HepG2 (cell line): ENCODE measurements around the gene KIF7. TPM values are rescaled to one million over a fixed set of nuclear protein-coding genes. Genes with fewer than 3 reads are reported as not detected.
A peak's percentile ranks its signal among the peaks of the same experiment; 100 is the strongest.

Experiments
- ARNTL ChIP-seq: sonication (generic); formaldehyde crosslinking; IDR thresholded peaks from 2 replicates; pipeline ENCODE4 v1.4.0; 2020; ENCODE audit warnings: mild to moderate bottlenecking, missing genetic modification reagents
- BORCS8-MEF2B ChIP-seq: sonication (generic); formaldehyde crosslinking; IDR thresholded peaks from 2 replicates; pipeline ENCODE4 v1.8.0; 2022; ENCODE audit warnings: mild to moderate bottlenecking, missing genetic modification reagents
- CHCHD3 ChIP-seq: sonication (generic); formaldehyde crosslinking; IDR thresholded peaks from 2 replicates; pipeline ENCODE4 v1.8.0; 2022; ENCODE audit warnings: mild to moderate bottlenecking, missing genetic modification reagents, moderate library complexity
- DMAP1 ChIP-seq: IDR thresholded peaks from 2 replicates; pipeline ENCODE4 v1.6.1; 2016
- ELF3 ChIP-seq: IDR thresholded peaks from 2 replicates; pipeline ENCODE4 v1.6.1; 2016; ENCODE audit warnings: missing genetic modification reagents, missing compliant biosample characterization
- KDM1A ChIP-seq: IDR thresholded peaks from 2 replicates; pipeline ENCODE4 v1.6.1; 2016; ENCODE audit warnings: missing compliant biosample characterization
- KDM2A ChIP-seq: sonication (generic); formaldehyde crosslinking; IDR thresholded peaks from 2 replicates; pipeline ENCODE4 v1.4.0; 2020; ENCODE audit warnings: low read depth, missing genetic modification reagents, borderline replicate concordance
- MEIS1 ChIP-seq: sonication (generic); formaldehyde crosslinking; IDR thresholded peaks from 2 replicates; pipeline ENCODE4 v1.9.0; 2021; ENCODE audit warnings: mild to moderate bottlenecking, missing genetic modification reagents, moderate library complexity, borderline replicate concordance
- NFKB2 ChIP-seq: sonication (generic); formaldehyde crosslinking; IDR thresholded peaks from 2 replicates; pipeline ENCODE4 v1.4.0; 2020; ENCODE audit warnings: missing genetic modification reagents, borderline replicate concordance
- NR2C2 ChIP-seq: sonication (generic); formaldehyde crosslinking; IDR thresholded peaks from 2 replicates; pipeline ENCODE4 v1.4.0; 2020; ENCODE audit warnings: missing genetic modification reagents, mild to moderate bottlenecking, moderate library complexity, borderline replicate concordance
- PAX8 ChIP-seq: sonication (generic); formaldehyde crosslinking; IDR thresholded peaks from 2 replicates; pipeline ENCODE4 v1.8.0; 2022; ENCODE audit warnings: mild to moderate bottlenecking, missing genetic modification reagents, borderline replicate concordance
- PCBP1 ChIP-seq: fragments of 200-400 bp; formaldehyde crosslinking; IDR thresholded peaks from 2 replicates; pipeline ENCODE4 v1.6.1; 2017; ENCODE audit warnings: mild to moderate bottlenecking, low read depth, low read length, borderline replicate concordance
- POLR2AphosphoS5 ChIP-seq: IDR thresholded peaks from 2 replicates; pipeline ENCODE4 v1.6.1; 2012; ENCODE audit warnings: low read depth, low read length
- POLR2G ChIP-seq: fragments of 200-400 bp; formaldehyde crosslinking; IDR thresholded peaks from 2 replicates; pipeline ENCODE4 v1.6.1; 2018; ENCODE audit warnings: mild to moderate bottlenecking, low read depth, low read length, moderate library complexity
- YEATS2 ChIP-seq: sonication (generic); formaldehyde crosslinking; IDR thresholded peaks from 2 replicates; pipeline ENCODE4 v1.4.0; 2020; ENCODE audit warnings: missing genetic modification reagents, borderline replicate concordance
- ZBTB40 ChIP-seq, 2 experiments: fragments of 450-650 bp in 1 of 2; sonication (generic) in 1 of 2; formaldehyde crosslinking in 1 of 2; IDR thresholded peaks; 2 replicates each; pipeline versions ENCODE4 v1.6.1 to v1.8.0; 2016 to 2022; ENCODE audit warnings: antibody characterized with exemption in 1 of 2, mild to moderate bottlenecking in 1 of 2, missing genetic modification reagents in 1 of 2
- ZBTB7A ChIP-seq: sonication (generic); formaldehyde crosslinking; IDR thresholded peaks from 2 replicates; pipeline ENCODE4 v1.8.0; 2022; ENCODE audit warnings: mild to moderate bottlenecking, missing genetic modification reagents
- ZNF30 ChIP-seq: sonication (generic); formaldehyde crosslinking; IDR thresholded peaks from 2 replicates; pipeline ENCODE4 v1.5.0; 2020; ENCODE audit warnings: mild to moderate bottlenecking, missing genetic modification reagents
- ZNF564 ChIP-seq: sonication (generic); formaldehyde crosslinking; IDR thresholded peaks from 2 replicates; pipeline ENCODE4 v1.8.1; 2023; ENCODE audit warnings: mild to moderate bottlenecking, missing genetic modification reagents
- ZNF652 ChIP-seq: IDR thresholded peaks from 2 replicates; pipeline ENCODE4 v1.6.1; 2016; ENCODE audit warnings: low read depth, borderline replicate concordance
- ZNF709 ChIP-seq: sonication (generic); formaldehyde crosslinking; IDR thresholded peaks from 2 replicates; pipeline ENCODE4 v1.5.0; 2020; ENCODE audit warnings: mild to moderate bottlenecking, missing genetic modification reagents
- polyA plus RNA-seq, 8 experiments: library from polyadenylated mRNA; depleted of rRNA in 3 of 8; stranded (reverse) in 7 of 8; unstranded in 1 of 8; fragments of >200 nt; fragmentation: Illumina TruSeq in 4 of 8; extraction: Trizol in 4 of 8; gene quantifications; 2 replicates each; pipeline versions ENCODE4 v1.2.1 to v1.2.3, GENCODE V29; 2011 to 2016; ENCODE audit warnings: low read depth in 4 of 8, missing spikeins in 1 of 8, mixed read lengths in 1 of 8; ENCODE audit not compliant: insufficient read depth in 1 of 8
- total RNA-seq, 5 experiments: library from RNA; depleted of rRNA; stranded (reverse); fragments of >200 nt; fragmentation: Illumina TruSeq; extraction: Trizol; gene quantifications; 2 replicates each; pipeline ENCODE4 v1.2.3, GENCODE V29; 2016; ENCODE audit warnings: low read depth in 1 of 5

Gene KIF7
- total and polyA plus RNA-seq, 2 of the 13 experiments (the other 11 are each of a cell fraction or from before 2014, with no cell fraction given): 1.5 to 6.2 TPM

- peak; percentile 87 for TF ChIP-seq ZBTB40 (IDR thresholded peaks at IDR 0.05)
- peak; percentile 53; the same call in 1 of the 2 replicates for TF ChIP-seq ZBTB40 (CRISPR knock-in tag; IDR thresholded peaks at IDR 0.05)
- TF ChIP-seq ARNTL: peak; percentile 39; the same call in 1 of the 2 replicates
- TF ChIP-seq ZNF709 (CRISPR knock-in tag): peak; percentile 56; the same call in 1 of the 2 replicates
- TF ChIP-seq YEATS2 (CRISPR knock-in tag): peak; percentile 64; the same call in 1 of the 2 replicates
- peak; percentile 80 for TF ChIP-seq POLR2G
- peak; percentile 82 for TF ChIP-seq POLR2AphosphoS5
- TF ChIP-seq PAX8 (CRISPR knock-in tag): no peak
- TF ChIP-seq DMAP1 (CRISPR knock-in tag): peak; percentile 51; the same call in 1 of the 2 replicates
- no peak for TF ChIP-seq CHCHD3 (CRISPR knock-in tag)
- TF ChIP-seq ZBTB7A (CRISPR knock-in tag): no peak
- peak; percentile 29; the same call in 1 of the 2 replicates for TF ChIP-seq ELF3 (CRISPR knock-in tag)
- no peak for TF ChIP-seq ZNF652 (CRISPR knock-in tag)
- peak; percentile 76; the same call in 1 of the 2 replicates for TF ChIP-seq KDM2A (CRISPR knock-in tag)
- peak; percentile 73; the same call in 1 of the 2 replicates for TF ChIP-seq NFKB2 (CRISPR knock-in tag)
- TF ChIP-seq MEIS1 (CRISPR knock-in tag): peak; percentile 65; the same call in 1 of the 2 replicates
- no peak for TF ChIP-seq PCBP1
- TF ChIP-seq NR2C2: peak; percentile 24; the same call in 1 of the 2 replicates
- TF ChIP-seq ZNF30 (CRISPR knock-in tag): no peak
- no peak for TF ChIP-seq ZNF564
- TF ChIP-seq KDM1A (CRISPR knock-in tag): no peak
- TF ChIP-seq BORCS8-MEF2B (CRISPR knock-in tag): peak; percentile 57; the same call in 1 of the 2 replicates
These were observed 35.3 kb upstream of the KIF7 start, which contains the start of the genes PEX11A and WDR93 (continued) for GRCh38 chr15:89690276-89691218.
